IMR-90 (cell line): ENCODE measurements around the gene MRPS10.

Experiments
- MXI1 ChIP-seq: IDR thresholded peaks from 2 replicates; pipeline ENCODE4 v1.6.1; 2012; ENCODE audit warnings: low read depth, mild to moderate bottlenecking, low read length, moderate library complexity, borderline replicate concordance
- POLR2A ChIP-seq: IDR thresholded peaks from 2 replicates; pipeline ENCODE4 v1.6.1; 2012; ENCODE audit warnings: mild to moderate bottlenecking, low read depth, low read length
- RAD21 ChIP-seq: IDR thresholded peaks from 2 replicates; pipeline ENCODE4 v1.6.1; 2012; ENCODE audit warnings: low read length, improper control_type of control experiment
- TF ChIP-seq, protein P1 (sequence below): conservative IDR thresholded peaks from 2 replicates; pipeline ENCODE4 v1.5.1; 2012; ENCODE audit warnings: mild to moderate bottlenecking, low read depth, low read length, improper control_type of control experiment

DNA sequence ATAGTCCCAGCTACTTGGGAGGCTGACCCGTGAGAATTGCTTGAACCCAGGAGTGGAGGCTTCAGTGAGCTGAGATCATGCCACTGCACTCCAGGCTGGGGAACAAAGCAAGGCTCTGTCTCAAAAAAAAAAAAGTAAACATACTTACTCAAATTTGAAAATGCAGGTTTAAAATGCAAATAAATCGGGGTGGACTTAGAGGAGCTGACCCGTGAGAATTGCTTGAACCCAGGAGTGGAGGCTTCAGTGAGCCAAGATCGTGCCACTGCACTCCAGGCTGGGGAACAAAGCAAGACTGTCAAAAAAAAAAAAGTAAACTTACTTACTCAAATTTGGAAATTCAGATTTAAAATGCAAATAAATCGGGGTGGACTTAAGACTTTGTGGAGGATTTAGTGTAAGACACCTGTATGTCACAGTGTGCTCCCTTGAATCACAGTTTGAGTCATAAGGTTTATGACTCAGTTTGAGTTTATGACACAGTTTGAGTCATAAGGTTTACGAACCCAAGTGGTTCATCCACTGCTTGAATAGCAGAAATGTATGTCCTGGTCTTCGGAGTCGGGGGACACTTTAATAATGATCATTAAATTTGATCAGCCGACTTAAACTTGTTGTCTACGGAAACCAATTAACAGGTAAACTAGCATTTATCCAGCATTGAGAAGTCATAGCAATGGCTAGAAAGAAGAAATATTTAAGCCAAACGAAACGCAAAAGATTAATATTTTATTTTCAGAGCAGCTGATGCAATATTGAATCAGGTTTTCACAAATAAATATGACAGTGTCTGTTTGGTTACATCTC, 6.8 kb upstream of the MRPS10 start:
- TF ChIP-seq RAD21 = no peak
- TF ChIP-seq, protein P1, sequence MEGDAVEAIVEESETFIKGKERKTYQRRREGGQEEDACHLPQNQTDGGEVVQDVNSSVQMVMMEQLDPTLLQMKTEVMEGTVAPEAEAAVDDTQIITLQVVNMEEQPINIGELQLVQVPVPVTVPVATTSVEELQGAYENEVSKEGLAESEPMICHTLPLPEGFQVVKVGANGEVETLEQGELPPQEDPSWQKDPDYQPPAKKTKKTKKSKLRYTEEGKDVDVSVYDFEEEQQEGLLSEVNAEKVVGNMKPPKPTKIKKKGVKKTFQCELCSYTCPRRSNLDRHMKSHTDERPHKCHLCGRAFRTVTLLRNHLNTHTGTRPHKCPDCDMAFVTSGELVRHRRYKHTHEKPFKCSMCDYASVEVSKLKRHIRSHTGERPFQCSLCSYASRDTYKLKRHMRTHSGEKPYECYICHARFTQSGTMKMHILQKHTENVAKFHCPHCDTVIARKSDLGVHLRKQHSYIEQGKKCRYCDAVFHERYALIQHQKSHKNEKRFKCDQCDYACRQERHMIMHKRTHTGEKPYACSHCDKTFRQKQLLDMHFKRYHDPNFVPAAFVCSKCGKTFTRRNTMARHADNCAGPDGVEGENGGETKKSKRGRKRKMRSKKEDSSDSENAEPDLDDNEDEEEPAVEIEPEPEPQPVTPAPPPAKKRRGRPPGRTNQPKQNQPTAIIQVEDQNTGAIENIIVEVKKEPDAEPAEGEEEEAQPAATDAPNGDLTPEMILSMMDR = no peak
- TF ChIP-seq POLR2A = no peak
- no peak for TF ChIP-seq MXI1
